IPS DF 19.7 (cell line): Measurements from ENCODE around the gene KIAA0513.

Experiments used
- DNase-seq: peaks from one replicate; pipeline ENCODE4 v3.0.0-alpha.2; 2013; ENCODE audit warnings: low read depth, low spot score

KIAA0513 gene

GRCh38 chr16:85134076-85134788 lies 106.6 kb downstream of the KIAA0513 start:
- DNase-seq: no peak

- no peak for DNase-seq
These were observed 107.2 kb downstream of the KIAA0513 start for GRCh38 chr16:85134789-85135142.

- no peak for DNase-seq
These were observed 108.7 kb downstream of the KIAA0513 start for GRCh38 chr16:85136213-85136701.

- peak; percentile 56 for DNase-seq
These were observed 109.2 kb downstream of the KIAA0513 start for GRCh38 chr16:85136702-85137322.

- no peak for DNase-seq
These were observed 109.9 kb downstream of the KIAA0513 start for GRCh38 chr16:85137323-85138072.

GRCh38 chr16:85138073-85138824 lies 110.7 kb downstream of the KIAA0513 start:
- no peak for DNase-seq

GRCh38 chr16:85138825-85139627 lies 111.4 kb downstream of the KIAA0513 start:
- DNase-seq: no peak

GRCh38 chr16:85139881-85140339 lies 112.3 kb downstream of the KIAA0513 start:
- no peak for DNase-seq

GRCh38 chr16:85140455-85141012 lies 112.9 kb downstream of the KIAA0513 start:
- DNase-seq: no peak

GRCh38 chr16:85141491-85142128 lies 114.0 kb downstream of the KIAA0513 start:
- DNase-seq: no peak

- no peak for DNase-seq
These were observed 114.5 kb downstream of the KIAA0513 start for GRCh38 chr16:85142129-85142513.

GRCh38 chr16:85142771-85143211 lies 115.2 kb downstream of the KIAA0513 start:
- no peak for DNase-seq
